HG03575 (cell line): ENCODE results near the gene CSTF2T.
A peak's percentile ranks its signal among the peaks of the same experiment; 100 is the strongest.

Experiments used
- ATAC-seq: cut with Tn5 transposase; IDR thresholded peaks from one replicate; pipeline ENCODE4 v1.9.1; 2021; ENCODE audit not compliant: unreplicated experiment, insufficient number of reproducible peaks, low FRiP score; ENCODE audit errors: extremely low read depth

CSTF2T gene, protein sequence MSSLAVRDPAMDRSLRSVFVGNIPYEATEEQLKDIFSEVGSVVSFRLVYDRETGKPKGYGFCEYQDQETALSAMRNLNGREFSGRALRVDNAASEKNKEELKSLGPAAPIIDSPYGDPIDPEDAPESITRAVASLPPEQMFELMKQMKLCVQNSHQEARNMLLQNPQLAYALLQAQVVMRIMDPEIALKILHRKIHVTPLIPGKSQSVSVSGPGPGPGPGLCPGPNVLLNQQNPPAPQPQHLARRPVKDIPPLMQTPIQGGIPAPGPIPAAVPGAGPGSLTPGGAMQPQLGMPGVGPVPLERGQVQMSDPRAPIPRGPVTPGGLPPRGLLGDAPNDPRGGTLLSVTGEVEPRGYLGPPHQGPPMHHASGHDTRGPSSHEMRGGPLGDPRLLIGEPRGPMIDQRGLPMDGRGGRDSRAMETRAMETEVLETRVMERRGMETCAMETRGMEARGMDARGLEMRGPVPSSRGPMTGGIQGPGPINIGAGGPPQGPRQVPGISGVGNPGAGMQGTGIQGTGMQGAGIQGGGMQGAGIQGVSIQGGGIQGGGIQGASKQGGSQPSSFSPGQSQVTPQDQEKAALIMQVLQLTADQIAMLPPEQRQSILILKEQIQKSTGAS

DNA sequence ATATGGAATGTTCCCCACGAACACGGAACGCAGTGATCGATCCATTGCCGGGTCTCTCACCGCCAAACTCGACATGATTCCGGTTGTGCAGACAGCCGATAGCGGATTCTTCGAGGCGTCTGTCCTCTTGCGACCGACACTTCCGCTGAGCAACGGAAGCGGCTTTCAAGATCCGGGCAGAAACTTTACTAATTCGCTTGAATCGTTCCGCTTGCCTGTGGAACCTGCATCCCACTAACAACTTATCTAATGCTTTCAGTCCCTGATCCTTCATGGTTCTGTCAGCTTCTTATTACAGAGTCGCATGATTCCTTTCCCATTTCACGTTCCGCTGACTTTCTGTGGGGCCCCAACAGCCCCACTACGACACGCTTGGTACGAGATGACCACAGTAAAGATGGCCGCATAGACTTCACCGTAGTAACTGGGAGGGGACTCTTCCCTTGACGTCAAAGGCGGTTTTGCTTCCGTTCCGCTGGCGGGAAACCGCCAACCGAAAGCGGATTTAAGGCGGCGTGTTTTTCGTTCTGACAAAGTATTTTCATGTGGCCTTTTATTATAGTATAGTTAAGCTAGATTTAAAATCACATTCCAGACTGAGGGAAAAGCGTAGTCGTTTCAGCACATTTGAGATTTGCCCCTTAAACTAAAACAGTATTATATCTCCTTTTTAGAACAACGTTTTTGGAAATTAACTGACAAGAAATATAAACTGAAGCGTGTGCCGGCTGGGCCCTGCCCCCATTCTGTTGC, at the start of gene CSTF2T:
TSS of gene CSTF2T (minus strand) at position 121 of the 753 bp plus-strand sequence. CDS start at position 75, 46 bp downstream.
- peak; percentile 84 for ATAC-seq

DNA sequence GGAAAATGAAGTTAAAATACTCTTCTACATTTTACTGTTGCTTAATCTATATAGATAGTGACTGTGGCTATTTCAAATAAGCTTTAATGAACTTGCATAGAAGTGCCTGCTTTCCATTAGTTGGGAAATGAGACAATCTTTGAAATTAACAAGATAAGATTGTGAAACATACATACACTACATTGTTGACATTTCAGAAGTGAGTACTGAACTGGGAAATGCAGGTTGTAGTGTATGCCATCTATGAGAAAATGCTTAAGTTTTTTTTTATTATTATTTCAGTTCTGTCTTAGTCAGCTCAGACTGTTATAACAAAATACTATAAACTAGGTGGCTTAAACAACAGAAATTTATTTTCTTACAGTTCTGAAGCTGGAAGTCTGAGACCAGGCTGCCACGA, 49.6 kb upstream of the CSTF2T start:
- ATAC-seq = no peak

DNA sequence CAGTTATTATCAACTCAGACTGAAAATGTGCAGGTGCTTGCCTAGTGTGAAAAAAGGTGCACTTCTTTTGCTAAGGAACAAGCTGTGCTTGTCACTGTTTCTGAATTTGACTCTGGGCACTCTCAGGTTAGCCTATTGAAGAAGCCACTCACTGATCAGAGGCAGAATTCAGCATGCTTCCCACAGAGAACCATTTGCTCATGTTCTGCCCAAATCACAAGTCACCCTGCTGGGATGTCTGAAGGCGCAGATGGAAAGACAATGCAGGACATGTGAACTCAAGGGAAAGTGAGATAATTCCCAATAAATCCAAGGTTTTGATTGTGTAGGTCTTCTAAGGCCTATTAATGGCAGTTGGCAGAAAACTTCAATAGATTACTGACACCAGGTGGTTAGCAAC, 47.8 kb upstream of the CSTF2T start:
- ATAC-seq = no peak

DNA sequence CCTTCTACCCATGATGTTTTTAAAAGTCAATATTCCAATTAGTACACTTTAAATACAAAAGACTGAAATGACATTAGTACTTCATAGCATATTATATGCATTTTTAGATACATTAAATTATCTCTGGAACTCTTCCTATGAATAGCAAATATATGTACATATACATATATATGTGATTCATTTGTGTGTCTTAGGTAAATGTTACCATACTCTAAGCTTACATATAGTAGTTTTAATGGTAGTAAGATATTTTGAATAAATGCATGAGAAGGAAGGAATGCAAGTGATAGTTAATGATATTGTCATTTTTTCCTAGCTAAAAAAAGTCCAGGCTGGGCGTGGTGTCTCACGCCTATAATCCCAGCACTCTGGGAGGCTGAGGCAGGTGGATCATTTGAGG, 46.0 kb upstream of the CSTF2T start:
- ATAC-seq = no peak

DNA sequence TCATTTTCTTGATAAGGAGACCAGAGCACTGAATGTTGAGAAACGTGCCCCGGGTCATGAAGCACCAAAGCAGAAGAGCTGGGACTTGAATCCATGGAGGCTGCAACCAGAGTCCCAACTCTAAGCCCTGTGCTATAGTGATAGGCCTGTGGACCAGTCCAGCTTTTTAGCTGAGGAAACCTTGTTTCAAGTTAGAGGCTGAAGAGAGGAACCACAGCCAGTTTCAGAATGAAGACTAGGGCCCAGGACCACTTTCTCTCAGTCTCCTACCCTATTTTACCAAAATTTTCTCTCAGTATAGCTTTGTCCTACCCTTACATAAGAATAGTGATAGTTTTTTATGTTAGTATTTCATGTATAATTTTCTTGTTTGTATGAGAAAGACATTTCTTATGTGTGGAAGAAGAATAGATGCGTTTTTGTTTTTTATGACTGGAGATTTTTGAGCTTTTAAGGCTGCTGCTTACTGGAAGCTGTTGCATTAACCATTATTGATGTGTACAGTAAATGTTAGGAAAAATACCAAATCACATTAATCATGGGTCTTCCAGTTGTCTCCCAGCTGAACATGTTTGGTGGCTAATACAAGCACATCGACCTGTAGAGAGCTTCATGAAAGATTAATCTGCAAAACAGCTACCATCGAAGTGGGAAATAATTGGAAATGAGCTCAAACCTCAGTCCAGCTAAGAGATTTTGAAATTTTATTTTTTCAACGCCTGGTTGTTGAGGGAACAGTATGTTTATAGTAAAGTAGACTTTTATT, 45.0 kb upstream of the CSTF2T start:
- ATAC-seq = no peak

DNA sequence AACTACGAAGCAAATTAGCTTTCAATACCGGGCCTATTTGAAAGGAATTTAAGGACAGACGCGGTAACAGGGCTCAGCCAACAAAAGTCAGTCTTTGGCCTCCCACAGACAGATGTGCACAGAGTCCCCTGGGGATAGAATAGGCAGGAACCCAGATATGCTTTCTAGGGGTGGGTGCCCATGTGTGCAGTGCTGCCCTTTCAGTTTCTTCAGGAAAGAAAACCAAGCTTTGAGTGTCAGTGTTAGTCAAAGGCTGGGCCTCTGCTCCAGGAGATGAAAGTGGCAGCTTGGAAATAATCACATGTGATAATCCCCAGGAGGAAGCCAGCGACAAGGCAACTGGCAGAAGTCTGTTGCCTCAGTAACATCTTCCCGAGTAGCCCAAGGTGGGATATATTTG, 43.8 kb upstream of the CSTF2T start:
- ATAC-seq = peak; percentile 83

DNA sequence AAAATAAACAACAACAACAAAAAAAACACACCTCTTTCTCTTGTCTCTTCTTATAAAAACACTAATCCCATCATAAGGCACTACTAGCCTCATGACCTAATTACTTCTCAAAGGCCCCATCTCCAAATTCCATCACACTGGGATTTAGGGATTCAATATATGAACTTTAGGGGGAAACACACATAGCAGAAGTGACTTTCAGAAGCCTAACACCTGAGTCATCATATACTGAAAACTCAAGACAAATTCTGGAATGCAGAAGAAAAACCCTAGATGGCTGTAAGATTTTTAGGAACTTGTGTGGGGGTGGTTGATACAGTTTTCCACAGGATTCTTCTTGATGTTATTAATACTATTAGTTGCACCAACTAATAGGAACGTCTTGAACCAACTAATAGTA, 33.7 kb upstream of the CSTF2T start:
- ATAC-seq = no peak

DNA sequence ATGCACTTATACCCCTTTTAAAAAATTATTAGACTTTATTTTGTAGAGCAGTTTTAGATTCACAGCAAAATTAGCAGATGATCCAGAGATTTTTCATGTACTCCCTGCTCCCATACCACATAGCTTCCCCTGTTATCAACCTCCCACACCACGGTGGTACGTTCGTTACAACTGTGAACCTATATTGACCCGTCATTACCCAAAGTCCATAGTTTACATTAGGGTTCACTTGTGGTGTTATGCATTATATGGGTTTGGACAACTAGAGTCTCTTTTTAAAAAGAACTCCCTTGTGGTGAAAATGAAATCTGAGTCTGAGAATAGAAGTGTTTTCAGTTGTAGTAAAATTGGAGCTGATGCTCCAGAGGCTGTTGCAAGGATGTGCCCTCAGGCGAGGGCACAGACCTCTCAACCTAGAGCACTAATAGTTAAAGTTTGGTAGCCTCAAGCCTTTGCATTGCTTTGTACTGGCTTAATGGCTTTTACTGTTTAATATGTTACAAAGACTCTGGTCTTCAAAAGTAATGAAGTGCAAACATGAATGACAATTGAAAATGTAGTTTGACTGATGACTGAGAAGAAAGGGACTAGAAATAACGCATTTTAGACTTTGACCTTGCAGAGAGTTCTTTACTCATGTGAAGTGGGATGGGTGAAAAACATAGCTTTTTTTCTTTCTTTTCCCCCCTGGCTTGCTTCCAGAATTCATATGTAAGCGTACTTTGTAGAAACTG, 30.6 kb upstream of the CSTF2T start:
- no peak for ATAC-seq

DNA sequence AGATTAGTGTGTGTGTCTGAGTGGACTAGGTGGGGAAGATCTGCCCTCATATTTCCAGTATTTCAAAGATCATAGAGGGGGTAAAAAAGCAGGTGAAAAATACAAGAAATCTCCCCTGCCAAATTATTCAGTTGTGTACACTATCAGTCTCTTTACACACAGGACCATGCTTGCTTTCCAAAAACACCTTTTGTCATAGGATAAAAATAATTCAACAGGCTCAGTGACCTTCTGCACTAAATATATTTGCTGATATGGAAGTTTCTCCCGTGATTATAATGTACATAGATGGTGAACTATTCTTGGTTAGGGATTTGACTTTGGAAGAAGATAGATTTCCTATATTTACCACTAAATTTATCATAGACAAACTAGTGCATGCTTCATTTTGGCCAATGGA, 24.6 kb upstream of the CSTF2T start:
- ATAC-seq = no peak

DNA sequence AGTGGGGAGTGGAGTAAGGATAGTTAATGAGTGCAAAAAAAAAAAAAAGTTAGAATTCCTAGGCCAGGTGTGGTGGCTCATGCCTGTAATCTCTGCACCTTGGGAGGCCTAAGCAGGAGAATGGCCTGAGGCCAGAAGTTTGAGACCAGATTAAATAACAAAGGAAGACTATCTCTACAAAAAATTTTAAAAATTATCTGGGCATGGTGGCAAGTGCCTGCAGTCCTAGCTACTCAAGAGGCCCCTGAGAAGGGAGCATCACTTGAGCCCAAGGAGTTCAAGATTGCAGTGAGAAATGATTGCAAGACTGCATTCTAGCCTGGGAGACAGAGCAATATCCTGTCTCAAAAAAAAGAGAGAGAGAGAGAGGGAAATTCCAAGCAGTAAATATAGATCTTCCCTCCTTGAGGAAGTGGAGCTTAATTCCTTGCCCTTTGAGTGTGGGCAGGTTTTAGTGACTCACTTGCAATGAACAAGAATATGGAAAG, 19.5 kb upstream of the CSTF2T start:
- no peak for ATAC-seq

DNA sequence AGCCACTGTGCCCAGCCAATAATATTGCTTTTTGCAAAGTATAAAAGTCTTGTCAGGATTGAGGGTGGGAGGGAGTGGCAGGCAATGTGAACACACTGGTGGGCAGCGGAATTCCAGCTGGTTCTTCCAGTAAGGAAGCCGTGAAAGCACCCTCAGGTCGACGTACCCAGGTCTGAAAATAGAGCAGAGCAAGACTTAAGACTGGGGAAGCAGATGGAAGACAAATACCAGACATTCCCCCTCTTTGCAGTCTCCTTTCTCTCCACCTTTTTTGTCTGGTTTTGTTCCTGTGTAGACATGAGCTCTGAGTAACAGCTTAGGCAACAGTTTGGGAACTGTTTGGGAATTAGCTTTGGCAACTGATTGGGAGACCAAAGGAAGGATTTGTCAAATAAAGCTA, 17.6 kb upstream of the CSTF2T start:
- ATAC-seq = no peak

DNA sequence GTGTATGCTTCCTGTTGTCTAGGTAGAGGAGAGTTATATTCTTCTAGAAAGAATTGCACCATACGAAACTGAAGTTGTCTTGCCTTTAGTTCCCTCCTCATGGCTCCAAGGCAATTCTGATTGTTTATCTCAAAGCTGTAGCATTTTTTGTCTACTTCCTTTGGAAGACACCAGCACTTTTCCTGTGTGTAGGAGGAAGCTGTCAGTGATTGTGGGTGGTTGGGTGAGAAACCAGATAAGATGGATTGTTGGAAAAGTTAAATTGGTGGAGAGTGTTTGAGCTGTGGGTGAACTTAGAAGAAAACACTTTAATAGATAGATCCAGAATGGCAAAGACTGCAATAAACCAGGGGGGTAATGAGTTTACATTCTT, 12.1 kb upstream of the CSTF2T start:
- ATAC-seq = no peak

DNA sequence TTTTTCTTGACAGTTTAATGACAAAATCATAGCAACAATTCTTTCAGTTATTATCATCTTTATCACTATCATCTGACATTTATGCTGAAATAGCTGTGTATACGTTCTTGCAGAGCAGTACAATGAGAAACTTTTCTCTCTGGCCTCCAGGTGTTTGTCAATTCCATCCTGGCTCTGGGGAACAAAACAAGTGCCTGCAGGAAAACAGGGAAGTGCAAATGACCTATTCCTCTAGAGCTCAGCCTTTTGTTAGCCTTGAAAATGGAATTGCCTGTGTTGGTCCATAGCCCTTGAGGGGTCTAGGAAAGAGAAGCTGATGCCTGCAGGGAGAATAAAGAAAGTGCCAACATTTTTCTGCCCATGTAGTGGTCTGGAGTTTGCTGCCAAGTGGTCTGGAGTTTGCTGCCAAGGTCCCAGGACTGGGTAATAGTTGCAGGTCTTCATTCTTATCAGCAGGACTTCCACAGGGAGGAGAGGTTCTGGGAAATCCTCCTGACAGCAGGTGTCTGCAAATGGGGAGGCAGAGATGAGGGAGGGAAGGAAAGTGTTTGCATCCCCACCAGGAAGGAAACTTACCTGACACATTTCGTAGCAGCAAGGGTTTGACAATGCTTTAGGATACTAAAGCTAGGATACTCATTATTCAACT, 10.1 kb upstream of the CSTF2T start:
- no peak for ATAC-seq

DNA sequence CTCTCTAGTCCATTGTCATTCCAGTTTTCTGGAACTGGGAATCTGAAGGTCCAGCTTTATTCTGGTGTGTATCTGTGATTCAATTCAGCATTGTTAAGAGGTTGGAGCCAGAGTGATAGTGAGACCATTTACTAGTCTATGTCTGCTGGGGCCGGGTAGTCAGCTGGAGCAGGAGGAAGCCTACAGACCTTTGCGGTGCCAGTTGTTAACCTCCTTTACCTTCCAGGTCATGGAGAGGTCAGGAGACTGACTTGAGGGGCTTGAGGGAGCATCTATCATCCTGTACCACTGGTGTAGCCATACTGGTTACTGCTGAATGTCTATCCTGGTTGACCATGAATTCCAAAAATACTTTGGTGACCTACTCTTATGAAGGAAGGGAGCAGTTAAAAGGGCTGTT, 9.2 kb upstream of the CSTF2T start:
- no peak for ATAC-seq

DNA sequence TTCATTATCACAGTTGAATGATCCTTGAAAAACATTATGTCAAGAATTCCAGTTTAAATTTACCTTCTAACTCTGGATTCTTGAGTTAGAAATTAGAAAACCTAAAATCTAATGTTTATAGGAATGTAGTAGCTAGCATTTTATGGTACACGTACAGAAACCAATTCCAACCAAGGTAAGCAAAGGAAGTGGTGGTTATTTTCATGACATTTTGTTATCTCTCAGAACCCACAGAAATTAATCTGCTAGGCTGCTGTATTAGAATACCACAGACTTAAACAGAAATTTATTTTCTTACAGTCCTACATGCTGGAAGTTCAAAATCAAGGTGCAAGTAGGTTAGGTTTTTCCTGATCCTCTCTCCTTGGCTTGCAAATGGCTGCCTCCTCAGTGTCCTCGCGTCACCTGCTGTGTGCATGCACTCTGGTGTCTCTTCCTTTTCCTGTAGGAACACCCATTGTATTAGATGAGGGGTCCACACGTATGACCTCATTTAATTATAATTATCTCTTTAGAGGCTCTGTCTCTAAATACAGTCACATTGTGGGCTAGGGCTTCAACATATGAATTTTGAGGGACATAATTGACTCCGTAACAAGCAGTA, 8.5 kb upstream of the CSTF2T start:
- no peak for ATAC-seq

DNA sequence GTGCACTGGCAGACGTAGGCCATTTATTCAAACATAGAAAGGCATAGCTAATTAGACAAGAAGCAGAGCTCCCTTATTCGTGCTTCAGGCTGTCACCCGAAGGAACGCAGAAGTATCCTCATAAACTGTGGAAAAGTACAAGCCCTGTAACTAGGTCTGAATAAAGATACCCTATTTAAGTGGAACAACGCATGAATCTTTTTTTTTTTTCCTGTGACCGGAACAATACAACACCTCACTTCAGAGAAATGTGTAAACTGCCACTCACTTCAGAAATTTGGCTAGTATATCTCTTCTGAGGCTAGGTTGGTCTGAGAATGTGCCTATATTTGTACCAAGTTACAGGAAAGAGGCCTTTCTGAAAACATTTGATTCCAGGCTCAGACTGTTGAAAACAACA, 8.0 kb upstream of the CSTF2T start:
- ATAC-seq = no peak

DNA sequence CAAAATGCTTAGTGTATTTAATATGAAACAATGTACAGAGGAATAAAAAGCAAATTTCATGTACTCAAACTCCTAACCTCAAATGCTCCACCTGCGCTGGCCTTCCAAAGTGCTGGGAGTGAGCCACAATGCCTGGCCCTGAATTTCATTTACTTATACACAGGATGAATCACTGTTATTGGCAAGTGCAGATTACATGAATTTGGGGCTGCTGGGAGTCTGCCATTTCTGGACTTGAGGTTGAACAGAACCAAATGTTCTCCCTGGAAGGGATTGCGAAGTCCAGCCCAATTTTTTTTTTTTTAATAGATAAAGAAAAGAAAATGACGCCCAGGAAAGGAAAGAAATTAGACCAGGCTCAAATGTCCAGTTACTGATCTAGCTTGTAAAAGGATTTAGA, 6.8 kb upstream of the CSTF2T start:
- ATAC-seq = no peak

DNA sequence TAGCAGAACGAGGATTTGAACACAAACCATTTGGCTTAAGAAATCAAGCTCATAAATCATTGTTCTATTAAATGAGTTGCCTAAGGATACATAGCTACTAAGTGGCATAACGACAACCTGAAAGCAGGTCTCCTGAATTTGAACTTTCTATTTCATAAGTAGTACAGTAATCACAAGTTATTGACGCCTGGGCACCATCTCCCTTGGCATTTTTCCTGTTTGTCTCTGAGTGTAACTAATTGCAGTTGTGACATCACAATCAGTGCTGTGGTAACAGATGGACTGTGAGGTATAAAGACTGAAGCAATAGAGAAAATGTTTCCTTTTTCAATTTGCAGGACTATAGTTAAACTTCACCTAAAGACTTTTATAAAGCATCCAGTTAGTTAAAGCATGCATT, 6.4 kb upstream of the CSTF2T start:
- ATAC-seq = no peak
